Adrenal gland (tissue), 12 donors: ENCODE results near the gene PLIN3. TPM values are rescaled to one million over a fixed set of nuclear protein-coding genes. Genes with fewer than 3 reads are reported as not detected.
"Not testable (repeated sequence)": the region's sequence is repeated elsewhere in the genome, so short reads cannot be mapped to it uniquely, and the experiment has no call there.

Experiments
- DNase-seq, 7 donors: peaks; one replicate each; pipeline ENCODE4 v3.0.0-alpha.2; 2019 to 2020
- H3K27ac ChIP-seq, 5 donors: fragments of 200-600 bp; sonication (generic) in 4 of 5; 1 replicate in 3 of 5; 2 replicates in 2 of 5; pipeline versions ENCODE4 v1.5.1 to v1.8.0; 2016 to 2020; ENCODE audit warnings: mild to moderate bottlenecking in 1 of 5
- H3K27me3 ChIP-seq: fragments of 200-600 bp; 2 replicates; pipeline ENCODE4 v1.8.0; 2021
- H3K36me3 ChIP-seq, 2 donors: fragments of 200-600 bp; replicated peaks in 1 of 2; 1 replicate in 1 of 2; 2 replicates in 1 of 2; pipeline versions ENCODE4 v1.5.1 to v1.8.0; 2018 to 2022
- H3K4me1 ChIP-seq, 2 donors: fragments of 200-600 bp; replicated peaks in 1 of 2; 1 replicate in 1 of 2; 2 replicates in 1 of 2; pipeline versions ENCODE4 v1.5.1 to v1.8.0; 2018 to 2021
- H3K4me3 ChIP-seq, 4 donors: fragments of 200-600 bp; sonication (generic) in 3 of 4; one replicate each; pipeline ENCODE4 v1.5.1; 2016 to 2018
- H3K9me3 ChIP-seq, 3 donors: fragments of 200-600 bp; sonication (generic) in 1 of 3; replicated peaks in 1 of 3; 1 replicate in 2 of 3; 2 replicates in 1 of 3; pipeline versions ENCODE4 v1.5.1 to v1.8.0; 2016 to 2021
- POLR2A ChIP-seq, 2 donors: fragments of 450-650 bp; IDR thresholded peaks; one replicate each; pipeline ENCODE4 v1.6.1; 2017; ENCODE audit warnings: antibody characterized with exemption in 2 of 2, mild to moderate bottlenecking in 2 of 2, moderate library complexity in 1 of 2
- WGBS, 4 donors: extraction: QIAGEN DNeasy Blood & Tissue Kit in 2 of 4; methylation state at CpG; one replicate each; pipeline versions ENCODE4 v1.1.5 to v1.1.7; 2013 to 2017; 5-methylcytosine and 5-hydroxymethylcytosine counted together
- intact Hi-C, 2 donors: fragments of 100-400 bp; cut with DNase I; formaldehyde crosslinking; loops; one replicate each; pipeline versions ENCODE4 v1.14.1 to v1.15.0; 2022 to 2023
- polyA plus RNA-seq, 3 donors: library from polyadenylated mRNA; stranded (reverse); fragments of 200-250 nt in 2 of 3; fragments of 350-450 nt in 1 of 3; fragmentation: Illumina TruSeq in 1 of 3; extraction: RNeasy Lipid Tissue Mini Kit (QIAGEN cat#74804) in 1 of 3; gene quantifications; one replicate each; pipeline ENCODE4 v1.2.3, GENCODE V29; 2013 to 2014
- total RNA-seq, 9 donors: library from RNA; depleted of rRNA in 4 of 9; stranded (reverse); fragments of >200 nt in 4 of 9; fragments of 120-200 nt in 1 of 9; fragmentation: NEBNext Ultra II Directional in 1 of 9; extraction: Animal tissue kit (Norgen Biotek cat#: 25700) in 1 of 9; gene quantifications; one replicate each; pipeline versions ENCODE4 v1.1.0 to v1.2.4, GENCODE V29; 2013 to 2023
- TF ChIP-seq, protein P1 (sequence below), 6 experiments: fragments of 450-650 bp in 4 of 6; fragments of 200-600 bp in 2 of 6; sonication (generic) in 1 of 6; IDR thresholded peaks; 1 replicate in 5 of 6; 2 replicates in 1 of 6; pipeline versions ENCODE4 v1.5.1 to v1.8.0; 2016 to 2021; ENCODE audit warnings: antibody characterized with exemption in 6 of 6, mild to moderate bottlenecking in 2 of 6, moderate library complexity in 1 of 6
- donor health status: healthy with polysubstance abuse.
- donor health status: Bipolar disorder and iron deficiency.
- donor health status: DM: yes; HTN: yes; CAD: no.
- donor health status: DM: no; HTN: no; CAD: no.
- donor health status: DM: no; HTN: no; CAD: no.
- donor health status: DM: yes; HTN: yes; CAD: no.

PLIN3 gene
- total and polyA plus RNA-seq, 12 donors, result 21.3 to 181 (median 103) TPM

DNA sequence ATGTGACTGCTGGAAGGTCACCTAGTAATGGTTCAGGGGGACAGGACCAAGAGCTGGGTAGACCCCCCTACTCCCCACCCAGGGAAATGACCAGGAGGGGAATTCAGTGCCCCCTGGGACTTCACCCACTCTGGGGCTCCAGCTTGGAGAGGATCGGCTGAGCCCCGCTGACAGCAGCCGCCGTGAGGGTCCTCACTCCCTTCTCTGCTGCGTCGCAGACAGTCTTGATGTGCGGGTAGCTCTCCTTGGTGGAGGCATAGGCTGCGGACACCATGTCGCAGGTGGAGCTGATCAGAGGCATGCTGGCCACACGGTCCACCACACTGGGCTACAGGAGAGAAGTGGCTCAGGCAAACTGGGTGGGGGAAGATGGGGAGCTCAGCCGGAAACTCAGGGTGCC is 7.8 kb downstream of the PLIN3 start:
- Histone ChIP-seq H3K4me3 (no peak overlapping the region), H3K27ac (no peak overlapping the region), H3K4me1 (peaks cover 0 to 5% of the 10 kb centered on the region in 2 donors), H3K9me3 (no peaks in the 10 kb centered on the region), H3K27me3 (no peaks in the 10 kb centered on the region), H3K36me3 (peaks cover 0 to 63% of the 10 kb centered on the region in 2 donors)
- intact Hi-C loops, result loop anchor here in 1 of 2 donors (10.0 kb wide), 1 partner anchor 55 kb away; no protein-coding TSS in a partner anchor
- no peak for DNase-seq
- TF ChIP-seq, protein P1, sequence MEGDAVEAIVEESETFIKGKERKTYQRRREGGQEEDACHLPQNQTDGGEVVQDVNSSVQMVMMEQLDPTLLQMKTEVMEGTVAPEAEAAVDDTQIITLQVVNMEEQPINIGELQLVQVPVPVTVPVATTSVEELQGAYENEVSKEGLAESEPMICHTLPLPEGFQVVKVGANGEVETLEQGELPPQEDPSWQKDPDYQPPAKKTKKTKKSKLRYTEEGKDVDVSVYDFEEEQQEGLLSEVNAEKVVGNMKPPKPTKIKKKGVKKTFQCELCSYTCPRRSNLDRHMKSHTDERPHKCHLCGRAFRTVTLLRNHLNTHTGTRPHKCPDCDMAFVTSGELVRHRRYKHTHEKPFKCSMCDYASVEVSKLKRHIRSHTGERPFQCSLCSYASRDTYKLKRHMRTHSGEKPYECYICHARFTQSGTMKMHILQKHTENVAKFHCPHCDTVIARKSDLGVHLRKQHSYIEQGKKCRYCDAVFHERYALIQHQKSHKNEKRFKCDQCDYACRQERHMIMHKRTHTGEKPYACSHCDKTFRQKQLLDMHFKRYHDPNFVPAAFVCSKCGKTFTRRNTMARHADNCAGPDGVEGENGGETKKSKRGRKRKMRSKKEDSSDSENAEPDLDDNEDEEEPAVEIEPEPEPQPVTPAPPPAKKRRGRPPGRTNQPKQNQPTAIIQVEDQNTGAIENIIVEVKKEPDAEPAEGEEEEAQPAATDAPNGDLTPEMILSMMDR (IDR thresholded peaks at IDR 0.05), result no peak
- no peak for TF ChIP-seq POLR2A (IDR thresholded peaks at IDR 0.05)
- 94 to 100% (median 96%) methylated on average over 3 to 11 of the region's 11 CpGs for WGBS, 4 donors

DNA sequence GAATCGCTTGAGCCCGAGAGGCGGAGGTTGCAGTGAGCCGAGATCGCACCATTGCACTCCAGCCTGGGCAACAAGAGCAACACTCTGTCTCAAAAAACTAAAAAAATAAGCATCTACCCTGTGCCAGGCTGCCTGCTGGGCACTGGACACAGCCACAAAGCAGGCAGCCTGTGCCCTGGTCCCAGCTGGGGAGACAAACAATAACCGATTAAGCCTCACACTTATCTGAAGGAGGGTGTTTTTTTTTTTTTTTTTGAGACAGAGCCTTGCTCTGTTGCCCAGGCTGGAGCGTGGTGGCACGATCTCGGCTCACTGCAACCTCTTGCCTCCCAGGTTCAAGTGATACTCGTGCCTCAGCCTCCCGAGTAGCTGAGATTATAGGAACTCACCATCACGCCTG is 11.0 kb downstream of the PLIN3 start:
- WGBS, 4 donors, result 88 to 95% (median 89%) methylated on average over 11 to 12 of the region's 12 CpGs
- peaks cover 0 to 86% of the 10 kb centered on the region in 2 donors for H3K36me3 ChIP-seq
- not testable (repeated sequence) for H3K4me1 ChIP-seq, H3K27ac ChIP-seq, H3K27me3 ChIP-seq, DNase-seq, H3K4me3 ChIP-seq, H3K9me3 ChIP-seq
- intact Hi-C loops, result loop anchor here in 1 of 2 donors (10.0 kb wide), 1 partner anchor 52 kb away; no protein-coding TSS in a partner anchor

DNA sequence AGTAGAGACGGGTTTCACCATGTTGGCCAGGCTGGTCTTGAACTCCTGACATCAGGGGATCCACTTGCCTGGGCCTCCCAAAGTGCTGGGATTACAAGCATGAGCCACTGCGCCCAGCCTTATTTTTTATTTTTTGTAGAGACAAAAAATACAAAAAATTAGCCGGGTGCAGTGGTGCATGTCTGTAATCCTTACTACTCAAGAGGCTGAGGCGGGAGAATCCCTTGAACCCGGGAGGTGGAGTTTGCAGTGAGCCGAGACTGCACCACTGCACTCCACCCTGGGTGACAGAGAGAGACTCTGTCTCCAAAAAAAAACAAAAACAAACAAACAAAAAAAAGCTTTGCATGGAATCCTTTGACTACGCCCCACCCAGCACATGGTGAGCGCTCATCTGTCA is 14.0 kb downstream of the PLIN3 start:
- not testable (repeated sequence) for H3K9me3 ChIP-seq, H3K4me1 ChIP-seq, H3K4me3 ChIP-seq, DNase-seq, H3K27ac ChIP-seq, H3K27me3 ChIP-seq
- WGBS, 4 donors, result 87 to 88% (median 87%) methylated on average over 8 of the region's 8 CpGs
- peaks cover 0 to 66% of the 10 kb centered on the region in 2 donors for H3K36me3 ChIP-seq
- intact Hi-C loops, result loop anchor here (5.0 to 10.0 kb wide), 2 partner anchors 41 to 49 kb away; no protein-coding TSS in a partner anchor

DNA sequence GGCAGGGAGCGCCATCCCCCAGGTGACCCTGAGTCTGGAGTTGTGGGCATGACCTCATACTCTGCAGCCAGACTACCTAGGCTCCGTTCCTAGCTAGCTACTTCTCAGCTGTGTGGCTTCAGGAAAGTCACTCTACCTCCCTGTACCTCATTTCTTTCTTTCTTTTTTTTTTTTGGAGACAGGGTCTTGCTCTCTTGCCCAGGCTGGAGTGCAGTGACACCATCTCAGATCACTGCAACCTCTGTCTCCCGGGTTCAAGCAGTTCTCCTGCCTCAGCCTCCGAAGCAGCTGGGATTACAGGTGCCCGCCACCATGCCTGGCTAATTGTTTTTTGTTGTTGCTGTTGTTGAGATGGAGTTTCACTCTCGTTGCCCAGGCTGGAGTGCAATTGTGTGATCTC is 15.0 kb downstream of the PLIN3 start:
- H3K9me3 ChIP-seq, result no peaks in the 10 kb centered on the region
- H3K36me3 ChIP-seq, result peaks cover 0 to 66% of the 10 kb centered on the region in 2 donors
- WGBS, 4 donors, result 81 to 92% (median 91%) methylated on average over 5 to 6 of the region's 6 CpGs
- intact Hi-C loops, result loop anchor here (5.0 to 10.0 kb wide), 2 partner anchors 40 to 48 kb away; no protein-coding TSS in a partner anchor
- peaks cover 0 to 5% of the 10 kb centered on the region in 2 donors for H3K4me1 ChIP-seq
- H3K27me3 ChIP-seq, result no peaks in the 10 kb centered on the region
- TF ChIP-seq, protein P1 (IDR thresholded peaks at IDR 0.05), result no peak
- no peak for TF ChIP-seq POLR2A (IDR thresholded peaks at IDR 0.05)
- H3K27ac ChIP-seq, result no peak overlapping the region
- no peak for DNase-seq
- H3K4me3 ChIP-seq, result no peak overlapping the region

DNA sequence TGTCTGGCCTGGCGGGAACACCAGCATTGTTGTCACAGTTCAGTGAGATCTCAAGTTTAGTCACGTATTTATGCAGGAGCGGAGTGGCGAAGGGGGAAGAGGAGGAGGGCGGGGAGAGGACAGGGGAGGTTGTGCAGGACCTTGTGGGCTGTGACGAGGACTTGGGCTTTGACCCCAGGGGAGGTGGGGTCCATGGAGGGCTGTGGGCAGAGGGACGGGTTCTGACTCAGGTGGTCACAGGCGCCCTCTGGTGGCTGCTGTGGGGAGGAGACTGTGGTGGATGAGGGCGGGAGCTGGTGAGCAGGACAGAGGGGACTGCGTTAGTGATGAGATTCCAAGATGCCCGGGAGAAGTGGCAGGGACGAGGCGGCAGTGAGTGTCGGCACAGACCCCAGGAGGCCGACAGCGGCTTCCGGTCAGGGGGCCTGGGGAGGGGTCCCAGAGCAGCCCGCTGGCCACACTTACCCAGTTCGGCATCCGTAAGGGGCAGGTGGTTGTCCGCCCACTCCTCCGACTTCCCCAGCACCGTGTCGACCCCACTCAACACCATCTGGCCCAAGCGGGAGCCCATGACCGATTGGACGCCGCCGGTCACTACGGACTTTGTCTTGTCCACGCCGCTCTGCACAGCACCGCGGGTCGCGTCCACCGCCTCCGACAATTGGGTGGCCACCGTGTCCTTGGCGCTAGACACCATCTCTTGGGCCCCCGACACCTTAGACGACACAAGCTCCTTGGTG is 15.7 kb downstream of the PLIN3 start:
- 71 to 80% (median 76%) methylated on average over 33 to 42 of the region's 42 CpGs for WGBS, 4 donors
- H3K36me3 ChIP-seq, result peaks cover 0 to 64% of the 10 kb centered on the region in 2 donors

More for the DNA sequence above, 15.7 kb downstream of the PLIN3 start:
- intact Hi-C loops, result loop anchor here (5.0 to 10.0 kb wide), 2 partner anchors 39 to 47 kb away; no protein-coding TSS in a partner anchor
- peak; percentile 59 to 86 (median 66) for DNase-seq
- Histone ChIP-seq H3K27ac (no peak overlapping the region), H3K4me1 (peaks cover 0 to 5% of the 10 kb centered on the region in 2 donors), H3K27me3 (no peaks in the 10 kb centered on the region), H3K9me3 (no peaks in the 10 kb centered on the region), H3K4me3 (no peak overlapping the region)
- TF ChIP-seq, protein P1 (IDR thresholded peaks at IDR 0.05), result peak; percentile 56 to 93 (median 76)
- TF ChIP-seq POLR2A (IDR thresholded peaks at IDR 0.05), result no peak
